ENCODE results near the gene KRT12. TPM values are rescaled to one million over a fixed set of nuclear protein-coding genes. Genes with fewer than 3 reads are reported as not detected.
A peak's percentile ranks its signal among the peaks of the same experiment; 100 is the strongest.

The KRT12 gene
- total and polyA plus RNA-seq, 2 experiments from 2014 or later: not detected

DNA sequence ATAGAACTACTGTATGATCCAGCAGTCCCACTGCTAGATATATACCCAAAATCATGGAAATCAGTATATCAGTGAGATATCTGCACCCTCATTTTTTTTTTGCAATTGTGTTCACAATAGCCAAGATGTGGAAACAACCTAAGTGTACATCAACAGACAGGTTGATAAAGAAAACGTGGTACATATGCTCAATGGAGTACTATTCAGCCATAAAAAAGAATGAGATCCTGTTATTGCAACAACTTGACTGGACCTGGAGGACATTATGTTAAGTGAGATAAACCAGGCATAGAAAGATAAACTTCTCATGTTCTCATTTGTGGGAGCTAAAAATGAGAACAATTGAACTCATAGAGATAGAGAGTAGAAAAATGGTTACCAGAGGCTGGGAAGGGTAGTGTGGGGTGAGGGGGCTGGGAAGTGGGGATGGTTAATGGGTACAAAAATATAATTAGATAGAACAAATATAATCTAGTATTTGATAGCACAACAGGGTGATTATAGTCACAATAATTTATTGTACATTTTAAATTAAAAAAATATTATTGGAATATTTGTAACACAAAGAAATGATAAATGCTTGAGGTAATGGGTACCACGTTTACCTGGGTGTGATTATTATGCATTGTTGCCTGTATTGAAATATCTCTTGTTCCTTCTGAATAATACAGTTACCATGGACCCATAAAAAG lies 36.8 kb downstream of the KRT12 start:
- Histone ChIP-seq H3K27ac (no peak overlapping the region), H3K4me1 (ENCODE audit: low read depth) (peaks cover 9% of the 10 kb centered on the region), H3K27me3 (peaks cover 40% of the 10 kb centered on the region), H3K9me3 (ENCODE audit: low read depth) (no peaks in the 10 kb centered on the region), H3K4me3 (no peak overlapping the region), H3K36me3 (no peaks in the 10 kb centered on the region)
- TF ChIP-seq CTCF (IDR thresholded peaks at IDR 0.05; ENCODE audit: low read depth, low read length): no peak
- DNase-seq (ENCODE audit: low read depth in 1 of 2, low spot score in 1 of 2): no peak

- Histone ChIP-seq H3K27ac (no peak overlapping the region), H3K36me3 (no peaks in the 10 kb centered on the region), H3K4me1 (ENCODE audit: low read depth) (peaks cover 9% of the 10 kb centered on the region), H3K27me3 (peaks cover 46% of the 10 kb centered on the region), H3K9me3 (ENCODE audit: low read depth) (no peaks in the 10 kb centered on the region), H3K4me3 (no peak overlapping the region)
- DNase-seq (ENCODE audit: low read depth in 1 of 2, low spot score in 1 of 2): no peak
- no peak for TF ChIP-seq CTCF (IDR thresholded peaks at IDR 0.05; ENCODE audit: low read depth, low read length)
Observed at GRCh38 chr17:40828454-40829044, 38.5 kb downstream of the KRT12 start.

DNA sequence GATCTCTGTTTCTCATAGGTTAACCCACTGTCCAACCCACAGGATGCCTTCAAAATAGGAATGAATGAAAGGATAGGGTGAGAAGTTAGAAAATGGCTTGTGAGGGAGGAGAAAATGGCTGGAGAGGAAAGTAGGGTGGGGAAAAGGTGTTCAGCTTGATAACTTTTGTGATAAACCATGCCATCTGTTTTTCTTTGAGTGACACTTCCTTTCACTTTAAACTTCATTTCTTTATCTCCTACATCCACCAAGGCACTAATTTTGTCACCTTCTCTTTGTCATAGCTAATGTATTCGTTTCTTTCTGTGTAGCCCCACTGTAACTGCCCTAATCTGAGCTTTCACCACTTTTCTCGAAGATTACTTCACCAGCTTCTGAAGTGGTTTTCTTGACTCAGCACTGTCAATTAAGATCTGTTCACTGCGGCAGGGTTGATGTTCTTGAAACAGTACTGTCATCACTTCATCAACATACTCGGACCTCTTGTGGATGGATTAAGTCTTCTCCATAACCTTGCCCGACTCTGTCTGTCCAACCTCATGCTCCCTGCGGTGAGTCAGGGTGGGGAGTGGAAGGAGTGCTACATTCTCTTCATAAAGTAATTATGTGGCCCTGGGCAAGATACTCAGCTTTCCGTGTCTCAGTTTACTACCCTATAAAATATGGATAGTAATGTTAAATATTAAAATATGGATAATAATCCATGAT lies 39.1 kb downstream of the KRT12 start:
- peak; percentile 13 to 35 for DNase-seq (ENCODE audit: low read depth in 1 of 2, low spot score in 1 of 2)
- no peaks in the 10 kb centered on the region for H3K9me3 ChIP-seq (ENCODE audit: low read depth)
- H3K27me3 ChIP-seq: peaks cover 42% of the 10 kb centered on the region
- no peak for TF ChIP-seq CTCF (IDR thresholded peaks at IDR 0.05; ENCODE audit: low read depth, low read length)
- peaks cover 9% of the 10 kb centered on the region for H3K4me1 ChIP-seq (ENCODE audit: low read depth)
- no peak overlapping the region for H3K27ac ChIP-seq
- H3K36me3 ChIP-seq: no peaks in the 10 kb centered on the region
- H3K4me3 ChIP-seq: no peak overlapping the region

GRCh38 chr17:40825599-40825998 lies 41.4 kb downstream of the KRT12 start:
- DNase-seq (ENCODE audit: low read depth in 1 of 2, low spot score in 1 of 2): no peak
- Histone ChIP-seq H3K27me3 (peaks cover 43% of the 10 kb centered on the region), H3K27ac (no peak overlapping the region), H3K36me3 (no peaks in the 10 kb centered on the region), H3K4me1 (ENCODE audit: low read depth) (peaks cover 9% of the 10 kb centered on the region), H3K9me3 (ENCODE audit: low read depth) (no peaks in the 10 kb centered on the region), H3K4me3 (no peak overlapping the region)
- TF ChIP-seq CTCF (IDR thresholded peaks at IDR 0.05; ENCODE audit: low read depth, low read length): no peak

DNA sequence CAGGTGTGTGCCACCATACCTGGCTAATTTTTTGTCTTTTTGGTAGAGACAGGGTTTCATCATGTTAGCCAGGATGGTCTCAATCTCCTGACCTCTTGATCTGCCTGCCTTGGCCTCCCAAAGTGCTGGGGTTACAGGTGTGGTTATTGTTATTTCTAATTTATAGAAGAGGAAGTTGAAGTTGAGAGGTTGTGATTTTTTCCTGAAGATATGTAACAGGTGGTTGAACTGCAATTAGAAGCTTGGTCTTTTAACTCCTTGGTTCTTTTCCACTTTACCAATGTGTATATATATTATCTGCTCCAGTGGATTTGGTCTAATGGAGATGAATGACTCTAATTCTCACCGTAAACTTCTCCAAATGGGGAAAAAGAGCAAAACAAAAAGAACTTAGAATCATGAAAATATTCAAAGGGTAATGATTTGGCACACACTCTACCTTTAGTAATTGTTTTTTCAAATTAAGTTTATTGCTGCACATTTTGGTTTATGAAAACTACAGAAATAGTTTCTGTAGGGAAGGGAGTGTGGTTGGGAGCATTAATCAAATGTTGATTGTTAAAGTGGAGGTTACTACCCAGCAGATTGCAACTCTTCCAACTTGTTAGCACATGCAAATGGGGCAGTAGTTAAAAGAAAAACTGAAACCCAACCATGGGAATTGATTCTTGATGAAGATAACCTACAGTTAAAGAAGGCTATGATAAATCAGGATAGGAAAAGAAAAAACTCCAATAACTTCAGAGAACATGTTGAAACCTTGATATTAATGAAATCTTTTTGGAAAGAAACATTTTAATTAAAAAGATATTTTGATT lies 42.8 kb downstream of the KRT12 start:
- Histone ChIP-seq H3K9me3 (ENCODE audit: low read depth) (no peaks in the 10 kb centered on the region), H3K27ac (no peak overlapping the region), H3K4me1 (ENCODE audit: low read depth) (peaks cover 14% of the 10 kb centered on the region), H3K27me3 (peaks cover 40% of the 10 kb centered on the region), H3K36me3 (no peaks in the 10 kb centered on the region), H3K4me3 (no peak overlapping the region)
- no peak for TF ChIP-seq CTCF (IDR thresholded peaks at IDR 0.05; ENCODE audit: low read depth, low read length)
- no peak for DNase-seq (ENCODE audit: low read depth in 1 of 2, low spot score in 1 of 2)
